Activated CD8-positive, alpha-beta memory T cell treated with anti-CD3 and anti-CD28 coated beads, Interleukin-2, amount 50 U/mL, for 4 hours (primary cell): Measurements from ENCODE around the gene ICAM3.
A peak's percentile ranks its signal among the peaks of the same experiment; 100 is the strongest.

ENCODE experiments used
- DNase-seq: peaks from one replicate; pipeline ENCODE4 v3.0.0-alpha.2; 2020

Gene ICAM3

GRCh38 chr19:10317857-10318462, 21.5 kb downstream of the ICAM3 start:
- DNase-seq, result no peak

- no peak for DNase-seq
Observed at GRCh38 chr19:10317045-10317856, 22.2 kb downstream of the ICAM3 start.

GRCh38 chr19:10316229-10317044, 23.0 kb downstream of the ICAM3 start:
- no peak for DNase-seq

GRCh38 chr19:10315335-10316214, 23.8 kb downstream of the ICAM3 start, which contains the start of gene FDX2:
TSS of gene FDX2 (minus strand) at chr19:10316015. CDS start at chr19:10315996, 19 bp downstream.
- DNase-seq, result peak; percentile 93

- DNase-seq, result no peak
Observed at GRCh38 chr19:10309423-10309822, 30.0 kb downstream of the ICAM3 start, which contains the start of gene ZGLP1. TSS of gene ZGLP1 (minus strand) at chr19:10309815.

- DNase-seq, result no peak
Observed at GRCh38 chr19:10306327-10306726, 33.1 kb downstream of the ICAM3 start.

GRCh38 chr19:10305139-10305806, 34.2 kb downstream of the ICAM3 start:
- DNase-seq, result no peak

GRCh38 chr19:10299545-10300458, 39.6 kb downstream of the ICAM3 start:
- DNase-seq, result no peak

GRCh38 chr19:10295847-10296591, 43.4 kb downstream of the ICAM3 start:
- DNase-seq, result no peak

- peak; percentile 65 for DNase-seq
Observed at GRCh38 chr19:10295305-10295846, 44.0 kb downstream of the ICAM3 start.

- no peak for DNase-seq
Observed at GRCh38 chr19:10294368-10294697, 45.1 kb downstream of the ICAM3 start.

- no peak for DNase-seq
Observed at GRCh38 chr19:10293637-10294367, 45.6 kb downstream of the ICAM3 start.

- no peak for DNase-seq
Observed at GRCh38 chr19:10292789-10293636, 46.4 kb downstream of the ICAM3 start.

- peak; percentile 68 for DNase-seq
Observed at GRCh38 chr19:10292206-10292788, 47.1 kb downstream of the ICAM3 start.

- no peak for DNase-seq
Observed at GRCh38 chr19:10291554-10292205, 47.7 kb downstream of the ICAM3 start.

- peak; percentile 68 for DNase-seq
Observed at GRCh38 chr19:10290876-10291553, 48.4 kb downstream of the ICAM3 start.
